Left ventricle myocardium inferior (tissue), 1 donor: ENCODE results near the gene ENPP3. TPM values are rescaled to one million over a fixed set of nuclear protein-coding genes. Genes with fewer than 3 reads are reported as not detected.

ENCODE experiments used
- DNase-seq: peaks from one replicate; pipeline ENCODE4 v3.0.0-alpha.2; 2020
- H3K27ac ChIP-seq: fragments of 200-600 bp; replicated peaks from 2 replicates; pipeline ENCODE4 v1.8.0; 2021
- H3K27me3 ChIP-seq: fragments of 200-600 bp; 2 replicates; pipeline ENCODE4 v1.8.0; 2021; ENCODE audit warnings: low read depth
- H3K36me3 ChIP-seq: fragments of 200-600 bp; 2 replicates; pipeline ENCODE4 v1.8.0; 2021
- H3K4me1 ChIP-seq: fragments of 200-600 bp; 2 replicates; pipeline ENCODE4 v1.8.0; 2021
- H3K4me3 ChIP-seq: fragments of 200-600 bp; 2 replicates; pipeline ENCODE4 v1.8.0; 2021; ENCODE audit warnings: mild to moderate bottlenecking, moderate library complexity
- H3K9me3 ChIP-seq: fragments of 200-600 bp; replicated peaks from 2 replicates; pipeline ENCODE4 v1.8.0; 2021
- intact Hi-C: fragments of 100-400 bp; cut with micrococcal nuclease; formaldehyde crosslinking; loops from one replicate; pipeline ENCODE4 v1.11.0; 2022
- total RNA-seq: library from RNA; stranded (reverse); fragmentation: NEBNext Ultra II Directional; extraction: Animal tissue kit (Norgen Biotek cat#: 25700); gene quantifications from one replicate; pipeline ENCODE4 v1.2.1, GENCODE V29; 2021
- TF ChIP-seq, protein P1 (sequence below): fragments of 200-600 bp; IDR thresholded peaks from 2 replicates; pipeline ENCODE4 v1.8.0; 2021; ENCODE audit warnings: antibody characterized with exemption, mild to moderate bottlenecking, borderline replicate concordance
- donor health status: DM: no; HTN: yes; CAD: no; lungs with severe emphysema.

The ENPP3 gene
- total RNA-seq, 1 donor from 2014 or later, result 0.14 TPM

- no peak for DNase-seq
- TF ChIP-seq, protein P1, sequence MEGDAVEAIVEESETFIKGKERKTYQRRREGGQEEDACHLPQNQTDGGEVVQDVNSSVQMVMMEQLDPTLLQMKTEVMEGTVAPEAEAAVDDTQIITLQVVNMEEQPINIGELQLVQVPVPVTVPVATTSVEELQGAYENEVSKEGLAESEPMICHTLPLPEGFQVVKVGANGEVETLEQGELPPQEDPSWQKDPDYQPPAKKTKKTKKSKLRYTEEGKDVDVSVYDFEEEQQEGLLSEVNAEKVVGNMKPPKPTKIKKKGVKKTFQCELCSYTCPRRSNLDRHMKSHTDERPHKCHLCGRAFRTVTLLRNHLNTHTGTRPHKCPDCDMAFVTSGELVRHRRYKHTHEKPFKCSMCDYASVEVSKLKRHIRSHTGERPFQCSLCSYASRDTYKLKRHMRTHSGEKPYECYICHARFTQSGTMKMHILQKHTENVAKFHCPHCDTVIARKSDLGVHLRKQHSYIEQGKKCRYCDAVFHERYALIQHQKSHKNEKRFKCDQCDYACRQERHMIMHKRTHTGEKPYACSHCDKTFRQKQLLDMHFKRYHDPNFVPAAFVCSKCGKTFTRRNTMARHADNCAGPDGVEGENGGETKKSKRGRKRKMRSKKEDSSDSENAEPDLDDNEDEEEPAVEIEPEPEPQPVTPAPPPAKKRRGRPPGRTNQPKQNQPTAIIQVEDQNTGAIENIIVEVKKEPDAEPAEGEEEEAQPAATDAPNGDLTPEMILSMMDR, result no peak
- Histone ChIP-seq H3K27ac (no peak overlapping the region), H3K4me3 (no peak overlapping the region), H3K9me3 (no peaks in the 10 kb centered on the region), H3K4me1 (peaks cover 12% of the 10 kb centered on the region), H3K27me3 (no peaks in the 10 kb centered on the region), H3K36me3 (no peaks in the 10 kb centered on the region)
- intact Hi-C loops, result no loop called here
Observed at GRCh38 chr6:131761060-131761761, 124.1 kb downstream of the ENPP3 start.

- TF ChIP-seq, protein P1, result no peak
- Histone ChIP-seq H3K36me3 (no peaks in the 10 kb centered on the region), H3K4me1 (peaks cover 12% of the 10 kb centered on the region), H3K27me3 (no peaks in the 10 kb centered on the region), H3K9me3 (no peaks in the 10 kb centered on the region), H3K4me3 (no peak overlapping the region), H3K27ac (no peak overlapping the region)
- intact Hi-C loops, result no loop called here
- DNase-seq, result no peak
Observed at GRCh38 chr6:131761762-131762067, 124.6 kb downstream of the ENPP3 start.

DNA sequence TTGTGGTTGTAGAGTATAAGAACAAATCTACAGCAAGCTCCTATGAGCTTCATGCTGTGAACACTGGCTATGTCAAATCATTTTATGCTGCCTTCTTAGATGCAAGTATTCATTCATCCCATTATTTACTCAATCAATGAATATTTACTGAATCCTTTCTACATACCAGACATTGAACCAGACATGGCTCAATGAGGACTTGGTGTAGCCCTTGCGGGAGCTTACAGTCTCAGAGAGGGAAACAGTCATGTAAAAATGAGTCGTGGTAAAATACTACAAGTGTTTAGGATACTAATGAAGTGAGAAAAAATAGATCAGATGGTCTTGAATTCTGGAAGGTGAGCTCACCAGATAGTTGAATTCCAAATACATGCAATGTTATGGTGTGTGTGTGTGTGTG, 125.9 kb downstream of the ENPP3 start:
- Histone ChIP-seq H3K27me3 (no peaks in the 10 kb centered on the region), H3K36me3 (no peaks in the 10 kb centered on the region), H3K27ac (no peak overlapping the region), H3K9me3 (no peaks in the 10 kb centered on the region), H3K4me3 (no peak overlapping the region), H3K4me1 (peaks cover 12% of the 10 kb centered on the region)
- TF ChIP-seq, protein P1, result no peak
- DNase-seq, result no peak
- intact Hi-C loops, result no loop called here

GRCh38 chr6:131763749-131764148, 126.6 kb downstream of the ENPP3 start:
- Histone ChIP-seq H3K27me3 (no peaks in the 10 kb centered on the region), H3K4me3 (no peak overlapping the region), H3K4me1 (peaks cover 12% of the 10 kb centered on the region), H3K27ac (no peak overlapping the region), H3K36me3 (no peaks in the 10 kb centered on the region), H3K9me3 (no peaks in the 10 kb centered on the region)
- TF ChIP-seq, protein P1, result no peak
- DNase-seq, result no peak
- intact Hi-C loops, result no loop called here

DNA sequence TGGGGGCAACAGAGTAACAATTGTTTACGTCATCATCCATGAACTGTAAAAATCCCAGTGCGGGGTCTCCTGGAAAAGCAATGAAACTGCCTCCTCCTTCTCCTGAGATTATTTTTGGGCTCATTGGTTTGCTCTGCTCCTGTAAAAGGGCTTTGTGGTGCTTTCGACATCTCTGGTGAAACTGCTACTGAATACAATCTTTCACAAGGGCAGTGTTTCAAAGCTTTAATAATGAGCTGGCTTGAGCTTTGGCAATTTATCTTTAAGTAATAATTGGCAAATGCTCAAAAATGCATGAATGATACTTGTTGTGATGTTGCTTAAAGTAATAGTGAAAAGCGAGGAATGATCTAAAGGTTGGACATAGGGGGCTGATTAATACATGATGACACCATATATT, 127.2 kb downstream of the ENPP3 start:
- Histone ChIP-seq H3K9me3 (no peaks in the 10 kb centered on the region), H3K4me3 (no peak overlapping the region), H3K27me3 (no peaks in the 10 kb centered on the region), H3K27ac (no peak overlapping the region), H3K4me1 (peaks cover 12% of the 10 kb centered on the region), H3K36me3 (no peaks in the 10 kb centered on the region)
- TF ChIP-seq, protein P1, result no peak
- intact Hi-C loops, result no loop called here
- DNase-seq, result no peak
